Large intestine (tissue), 3 donors: ENCODE measurements around the gene ROBO2. TPM values are rescaled to one million over a fixed set of nuclear protein-coding genes. Genes with fewer than 3 reads are reported as not detected.

ENCODE experiments used
- DNase-seq, 2 donors: peaks; one replicate each; pipeline versions ENCODE4 v3.0.0 to v3.0.0-alpha.2; 2013
- H3K27ac ChIP-seq: one replicate; pipeline ENCODE4 v1.5.1; 2013; ENCODE audit warnings: low read length
- H3K27me3 ChIP-seq: 2 replicates; pipeline ENCODE4 v1.6.1; 2013; ENCODE audit warnings: low read length; ENCODE audit not compliant: control insufficient read depth, insufficient read depth
- H3K36me3 ChIP-seq: 2 replicates; pipeline ENCODE4 v1.6.1; 2013; ENCODE audit warnings: low read length; ENCODE audit not compliant: control insufficient read depth, insufficient read depth
- H3K4me1 ChIP-seq: one replicate; pipeline ENCODE4 v1.6.1; 2013; ENCODE audit warnings: low read length; ENCODE audit not compliant: control insufficient read depth, insufficient read depth
- H3K4me3 ChIP-seq: one replicate; pipeline ENCODE4 v1.5.1; 2013; ENCODE audit warnings: low read length
- H3K9me3 ChIP-seq: one replicate; pipeline ENCODE4 v1.6.1; 2013; ENCODE audit warnings: mild to moderate bottlenecking, low read depth, low read length, moderate library complexity; ENCODE audit not compliant: control insufficient read depth
- WGBS: methylation state at CpG from one replicate; pipeline ENCODE4 v1.1.5; 2013; ENCODE audit warnings: low lambda C conversion rate; ENCODE audit not compliant: insufficient coverage; 5-methylcytosine and 5-hydroxymethylcytosine counted together
- polyA plus RNA-seq: library from polyadenylated mRNA; unstranded; fragments of 120-200 nt; gene quantifications from one replicate; pipeline ENCODE4 v1.2.1, GENCODE V29; 2013

Gene ROBO2
- polyA plus RNA-seq, 1 donor, result 9.6 TPM

GRCh38 chr3:77491961-77492360 is 452.1 kb downstream of the ROBO2 start:
- Histone ChIP-seq H3K27ac (no peak overlapping the region), H3K9me3 (no peaks in the 10 kb centered on the region), H3K4me3 (no peak overlapping the region), H3K27me3 (no peaks in the 10 kb centered on the region), H3K36me3 (peaks cover 3% of the 10 kb centered on the region), H3K4me1 (no peaks in the 10 kb centered on the region)
- DNase-seq, result no peak
- 90% methylated on average over 1 of the region's 1 CpG for WGBS

GRCh38 chr3:77500721-77501120 is 460.8 kb downstream of the ROBO2 start:
- no peak overlapping the region for H3K4me3 ChIP-seq
- H3K27me3 ChIP-seq, result no peaks in the 10 kb centered on the region
- H3K9me3 ChIP-seq, result no peaks in the 10 kb centered on the region
- no peaks in the 10 kb centered on the region for H3K36me3 ChIP-seq
- H3K27ac ChIP-seq, result no peak overlapping the region
- no peaks in the 10 kb centered on the region for H3K4me1 ChIP-seq
- WGBS, result no CpG with 5 or more reads among the region's 2 CpGs
- no peak for DNase-seq

- Histone ChIP-seq H3K27me3 (no peaks in the 10 kb centered on the region), H3K36me3 (no peaks in the 10 kb centered on the region), H3K4me3 (no peak overlapping the region), H3K27ac (no peak overlapping the region), H3K9me3 (no peaks in the 10 kb centered on the region), H3K4me1 (no peaks in the 10 kb centered on the region)
- WGBS, result 90% methylated on average over 2 of the region's 5 CpGs
- no peak for DNase-seq
These were observed 466.5 kb downstream of the ROBO2 start for GRCh38 chr3:77506384-77506783.

- Histone ChIP-seq H3K27me3 (no peaks in the 10 kb centered on the region), H3K4me3 (no peak overlapping the region), H3K36me3 (no peaks in the 10 kb centered on the region), H3K4me1 (no peaks in the 10 kb centered on the region), H3K9me3 (no peaks in the 10 kb centered on the region), H3K27ac (no peak overlapping the region)
- DNase-seq, result no peak
- WGBS, result 89% methylated on average over 1 of the region's 5 CpGs
These were observed 473.6 kb downstream of the ROBO2 start for GRCh38 chr3:77513542-77513941.

- H3K4me1 ChIP-seq, result no peaks in the 10 kb centered on the region
- H3K27ac ChIP-seq, result no peak overlapping the region
- no peak for DNase-seq
- H3K4me3 ChIP-seq, result no peak overlapping the region
- no peaks in the 10 kb centered on the region for H3K36me3 ChIP-seq
- H3K27me3 ChIP-seq, result no peaks in the 10 kb centered on the region
- no peaks in the 10 kb centered on the region for H3K9me3 ChIP-seq
These were observed 474.9 kb downstream of the ROBO2 start for GRCh38 chr3:77514766-77515165.

GRCh38 chr3:77524463-77524862 is 484.6 kb downstream of the ROBO2 start:
- Histone ChIP-seq H3K4me1 (no peaks in the 10 kb centered on the region), H3K27me3 (no peaks in the 10 kb centered on the region), H3K9me3 (no peaks in the 10 kb centered on the region), H3K4me3 (no peak overlapping the region), H3K27ac (no peak overlapping the region), H3K36me3 (no peaks in the 10 kb centered on the region)
- DNase-seq, result no peak
- 52% methylated on average over 3 of the region's 3 CpGs for WGBS

GRCh38 chr3:77524946-77525682 is 485.2 kb downstream of the ROBO2 start:
- 83% methylated on average over 2 of the region's 3 CpGs for WGBS
- H3K36me3 ChIP-seq, result no peaks in the 10 kb centered on the region
- no peaks in the 10 kb centered on the region for H3K27me3 ChIP-seq
- no peak overlapping the region for H3K4me3 ChIP-seq
- no peak for DNase-seq
- no peak overlapping the region for H3K27ac ChIP-seq
- H3K9me3 ChIP-seq, result no peaks in the 10 kb centered on the region
- no peaks in the 10 kb centered on the region for H3K4me1 ChIP-seq

GRCh38 chr3:77526573-77527113 is 486.7 kb downstream of the ROBO2 start:
- no peaks in the 10 kb centered on the region for H3K36me3 ChIP-seq
- no CpG with 5 or more reads among the region's 4 CpGs for WGBS
- H3K9me3 ChIP-seq, result no peaks in the 10 kb centered on the region
- H3K4me3 ChIP-seq, result no peak overlapping the region
- no peaks in the 10 kb centered on the region for H3K4me1 ChIP-seq
- no peak for DNase-seq
- H3K27me3 ChIP-seq, result no peaks in the 10 kb centered on the region
- H3K27ac ChIP-seq, result no peak overlapping the region

GRCh38 chr3:77529522-77529921 is 489.6 kb downstream of the ROBO2 start:
- H3K27me3 ChIP-seq, result no peaks in the 10 kb centered on the region
- WGBS, result no CpG with 5 or more reads among the region's 1 CpG
- no peak overlapping the region for H3K4me3 ChIP-seq
- no peaks in the 10 kb centered on the region for H3K4me1 ChIP-seq
- peaks cover 3% of the 10 kb centered on the region for H3K36me3 ChIP-seq
- no peaks in the 10 kb centered on the region for H3K9me3 ChIP-seq
- no peak overlapping the region for H3K27ac ChIP-seq
- no peak for DNase-seq

GRCh38 chr3:77530870-77531269 is 491.0 kb downstream of the ROBO2 start:
- H3K4me1 ChIP-seq, result no peaks in the 10 kb centered on the region
- no CpG with 5 or more reads among the region's 4 CpGs for WGBS
- H3K27me3 ChIP-seq, result no peaks in the 10 kb centered on the region
- peaks cover 3% of the 10 kb centered on the region for H3K36me3 ChIP-seq
- no peak overlapping the region for H3K4me3 ChIP-seq
- no peak overlapping the region for H3K27ac ChIP-seq
- H3K9me3 ChIP-seq, result no peaks in the 10 kb centered on the region
- DNase-seq, result no peak

GRCh38 chr3:77535116-77535515 is 495.2 kb downstream of the ROBO2 start:
- no peak for DNase-seq

More at GRCh38 chr3:77535116-77535515, 495.2 kb downstream of the ROBO2 start:
- no peaks in the 10 kb centered on the region for H3K9me3 ChIP-seq
- H3K27ac ChIP-seq, result no peak overlapping the region
- H3K4me3 ChIP-seq, result no peak overlapping the region
- H3K36me3 ChIP-seq, result peaks cover 3% of the 10 kb centered on the region
- WGBS, result 100% methylated on average over 1 of the region's 2 CpGs
- no peaks in the 10 kb centered on the region for H3K27me3 ChIP-seq
- peaks cover 6% of the 10 kb centered on the region for H3K4me1 ChIP-seq
